Vagina (tissue), 2 donors: ENCODE measurements around the gene PTPN1. TPM values are rescaled to one million over a fixed set of nuclear protein-coding genes. Genes with fewer than 3 reads are reported as not detected.

ENCODE experiments used
- DNase-seq, 2 donors: peaks; one replicate each; pipeline ENCODE4 v3.0.0-alpha.2; 2017; ENCODE audit errors: extremely low spot score in 2 of 2
- H3K27ac ChIP-seq: fragments of 200-600 bp; sonication (generic); one replicate; pipeline ENCODE4 v1.5.1; 2019
- H3K27me3 ChIP-seq: fragments of 200-600 bp; sonication (generic); one replicate; pipeline ENCODE4 v1.5.1; 2019
- H3K36me3 ChIP-seq, 2 donors: fragments of 200-600 bp; sonication (generic); one replicate each; pipeline ENCODE4 v1.5.1; 2017 to 2019
- H3K4me1 ChIP-seq: fragments of 200-600 bp; sonication (generic); one replicate; pipeline ENCODE4 v1.5.1; 2019
- H3K4me3 ChIP-seq, 2 donors: fragments of 200-600 bp; sonication (generic); 1 replicate in 1 of 2; 2 replicates in 1 of 2; pipeline ENCODE4 v1.5.1; 2016 to 2019
- H3K9me3 ChIP-seq: fragments of 200-600 bp; sonication (generic); one replicate; pipeline ENCODE4 v1.5.1; 2019
- POLR2A ChIP-seq, 2 donors: fragments of 450-650 bp; IDR thresholded peaks; one replicate each; pipeline ENCODE4 v1.6.1; 2017; ENCODE audit warnings: antibody characterized with exemption in 2 of 2, mild to moderate bottlenecking in 2 of 2, moderate library complexity in 2 of 2
- POLR2AphosphoS5 ChIP-seq, 2 donors: sonication (generic); formaldehyde crosslinking; IDR thresholded peaks; one replicate each; pipeline ENCODE4 v1.9.0; 2017; ENCODE audit warnings: antibody characterized with exemption in 2 of 2, mild to moderate bottlenecking in 2 of 2, low read depth in 1 of 2; ENCODE audit not compliant: insufficient read depth in 1 of 2
- intact Hi-C: fragments of 100-400 bp; cut with DNase I; formaldehyde crosslinking; loops from one replicate; pipeline ENCODE4 v1.15.1; 2023
- total RNA-seq: library from RNA; depleted of rRNA; stranded (reverse); fragments of >200 nt; gene quantifications from one replicate; pipeline ENCODE4 v1.2.3, GENCODE V29; 2016
- TF ChIP-seq, protein P1 (sequence below), 3 experiments: fragments of 450-650 bp in 2 of 3; fragments of 200-600 bp in 1 of 3; sonication (generic) in 1 of 3; IDR thresholded peaks; one replicate each; pipeline ENCODE4 v1.5.1; 2017 to 2019; ENCODE audit warnings: antibody characterized with exemption in 3 of 3, mild to moderate bottlenecking in 2 of 3, moderate library complexity in 2 of 3

Gene PTPN1
- total RNA-seq, 1 donor from 2014 or later: 25.3 TPM

DNA sequence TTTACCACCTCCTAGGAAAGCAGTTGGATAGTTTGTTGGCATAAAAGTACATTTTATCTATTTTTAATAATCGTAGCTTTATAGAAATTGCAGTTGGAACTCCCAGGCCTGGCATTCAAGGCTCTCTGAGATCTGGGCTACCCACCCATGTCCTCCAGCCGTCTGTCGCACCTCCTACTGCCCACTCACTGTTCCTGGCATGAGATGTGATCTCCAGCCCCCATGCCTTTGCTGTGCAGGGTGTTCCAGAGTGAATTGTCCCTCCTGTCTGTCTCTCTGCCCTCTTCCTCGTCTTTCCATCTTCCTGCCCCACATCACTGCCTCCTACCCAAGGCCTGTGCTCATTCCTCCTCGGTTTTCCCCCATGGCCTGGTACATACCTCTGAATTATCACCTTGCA is 50.7 kb downstream of the PTPN1 start:
- Histone ChIP-seq H3K4me3 (no peak overlapping the region), H3K4me1 (peaks cover 52% of the 10 kb centered on the region), H3K36me3 (peaks cover 0 to 3% of the 10 kb centered on the region in 2 donors), H3K27me3 (no peaks in the 10 kb centered on the region), H3K9me3 (no peaks in the 10 kb centered on the region), H3K27ac (peak overlapping the region; percentile 79)
- intact Hi-C loops: no loop called here
- DNase-seq: no peak
- no peak for TF ChIP-seq POLR2A (IDR thresholded peaks at IDR 0.05)
- TF ChIP-seq POLR2AphosphoS5 (IDR thresholded peaks at IDR 0.05; ENCODE audit: insufficient read depth in 1 of 2, low read depth in 1 of 2): no peak
- TF ChIP-seq, protein P1, sequence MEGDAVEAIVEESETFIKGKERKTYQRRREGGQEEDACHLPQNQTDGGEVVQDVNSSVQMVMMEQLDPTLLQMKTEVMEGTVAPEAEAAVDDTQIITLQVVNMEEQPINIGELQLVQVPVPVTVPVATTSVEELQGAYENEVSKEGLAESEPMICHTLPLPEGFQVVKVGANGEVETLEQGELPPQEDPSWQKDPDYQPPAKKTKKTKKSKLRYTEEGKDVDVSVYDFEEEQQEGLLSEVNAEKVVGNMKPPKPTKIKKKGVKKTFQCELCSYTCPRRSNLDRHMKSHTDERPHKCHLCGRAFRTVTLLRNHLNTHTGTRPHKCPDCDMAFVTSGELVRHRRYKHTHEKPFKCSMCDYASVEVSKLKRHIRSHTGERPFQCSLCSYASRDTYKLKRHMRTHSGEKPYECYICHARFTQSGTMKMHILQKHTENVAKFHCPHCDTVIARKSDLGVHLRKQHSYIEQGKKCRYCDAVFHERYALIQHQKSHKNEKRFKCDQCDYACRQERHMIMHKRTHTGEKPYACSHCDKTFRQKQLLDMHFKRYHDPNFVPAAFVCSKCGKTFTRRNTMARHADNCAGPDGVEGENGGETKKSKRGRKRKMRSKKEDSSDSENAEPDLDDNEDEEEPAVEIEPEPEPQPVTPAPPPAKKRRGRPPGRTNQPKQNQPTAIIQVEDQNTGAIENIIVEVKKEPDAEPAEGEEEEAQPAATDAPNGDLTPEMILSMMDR (IDR thresholded peaks at IDR 0.05): no peak

DNA sequence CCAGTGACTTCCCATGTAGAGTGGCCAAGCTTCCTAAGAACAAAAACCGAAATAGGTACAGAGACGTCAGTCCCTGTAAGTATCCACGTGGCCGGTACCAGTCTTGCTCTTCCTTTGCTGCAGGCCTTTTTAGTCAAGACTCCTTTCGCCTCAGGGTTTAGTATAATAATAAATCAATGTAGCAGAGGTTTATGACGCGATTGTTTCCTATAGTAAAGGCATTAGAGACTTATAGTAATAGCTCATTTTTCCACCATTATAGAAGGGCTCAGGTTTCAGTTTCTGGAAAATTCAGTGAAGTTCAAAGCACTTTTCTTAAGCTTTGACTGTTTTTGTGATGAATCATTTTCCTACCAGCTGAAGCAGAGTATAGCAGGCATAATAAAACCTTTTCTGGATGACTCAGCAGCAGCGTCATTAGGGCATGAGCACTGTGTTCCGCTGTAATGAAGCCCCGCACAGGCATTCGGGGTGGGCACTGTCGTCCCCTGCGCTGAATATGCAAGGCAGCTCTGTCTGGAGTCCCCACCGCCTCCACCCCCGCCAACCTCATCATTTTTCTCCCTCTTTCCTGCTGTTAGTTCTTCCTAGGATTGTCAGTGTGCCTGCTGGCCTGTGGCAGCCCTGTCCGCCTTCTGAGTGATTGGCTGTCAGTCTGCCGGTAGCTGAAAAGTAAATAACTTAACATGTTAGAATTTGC is 51.3 kb downstream of the PTPN1 start:
- H3K4me3 ChIP-seq: no peak overlapping the region
- intact Hi-C loops: no loop called here
- peaks cover 0 to 3% of the 10 kb centered on the region in 2 donors for H3K36me3 ChIP-seq
- TF ChIP-seq POLR2A (IDR thresholded peaks at IDR 0.05) (no peak), POLR2AphosphoS5 (IDR thresholded peaks at IDR 0.05; ENCODE audit: insufficient read depth in 1 of 2, low read depth in 1 of 2) (peak; percentile 69 to 92)
- no peaks in the 10 kb centered on the region for H3K9me3 ChIP-seq
- peak overlapping the region; percentile 79 for H3K27ac ChIP-seq
- peaks cover 57% of the 10 kb centered on the region for H3K4me1 ChIP-seq
- no peak for DNase-seq
- H3K27me3 ChIP-seq: no peaks in the 10 kb centered on the region

DNA sequence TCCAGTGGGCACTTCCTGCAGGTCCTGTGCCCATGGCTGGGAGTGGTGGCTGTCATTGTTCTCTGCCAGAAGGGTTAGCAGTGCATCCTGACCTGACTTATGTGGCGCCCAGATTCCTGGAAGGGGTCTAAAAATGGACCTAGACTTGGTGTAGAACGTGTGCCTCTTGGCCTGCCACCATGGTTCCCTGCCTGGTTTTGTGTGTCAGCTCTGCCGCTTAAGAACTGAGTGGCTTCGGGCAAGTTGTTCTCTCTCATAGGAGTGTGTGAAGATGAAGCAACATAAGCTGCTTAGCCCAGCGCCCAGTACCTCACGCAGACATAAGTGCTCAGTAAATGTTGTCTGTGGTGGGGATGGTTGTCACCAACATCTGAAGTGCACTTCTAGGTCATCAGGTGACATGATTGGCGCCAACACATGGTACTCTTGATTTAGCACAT is 52.1 kb downstream of the PTPN1 start:
- no peaks in the 10 kb centered on the region for H3K9me3 ChIP-seq
- H3K36me3 ChIP-seq: peaks cover 0 to 3% of the 10 kb centered on the region in 2 donors
- peaks cover 57% of the 10 kb centered on the region for H3K4me1 ChIP-seq
- no peaks in the 10 kb centered on the region for H3K27me3 ChIP-seq
- DNase-seq: no peak
- intact Hi-C loops: no loop called here
- H3K27ac ChIP-seq: peak overlapping the region; percentile 79
- H3K4me3 ChIP-seq: no peak overlapping the region
- TF ChIP-seq, protein P1 (IDR thresholded peaks at IDR 0.05): no peak
- TF ChIP-seq POLR2AphosphoS5 (IDR thresholded peaks at IDR 0.05; ENCODE audit: insufficient read depth in 1 of 2, low read depth in 1 of 2) (no peak), POLR2A (IDR thresholded peaks at IDR 0.05) (no peak)

DNA sequence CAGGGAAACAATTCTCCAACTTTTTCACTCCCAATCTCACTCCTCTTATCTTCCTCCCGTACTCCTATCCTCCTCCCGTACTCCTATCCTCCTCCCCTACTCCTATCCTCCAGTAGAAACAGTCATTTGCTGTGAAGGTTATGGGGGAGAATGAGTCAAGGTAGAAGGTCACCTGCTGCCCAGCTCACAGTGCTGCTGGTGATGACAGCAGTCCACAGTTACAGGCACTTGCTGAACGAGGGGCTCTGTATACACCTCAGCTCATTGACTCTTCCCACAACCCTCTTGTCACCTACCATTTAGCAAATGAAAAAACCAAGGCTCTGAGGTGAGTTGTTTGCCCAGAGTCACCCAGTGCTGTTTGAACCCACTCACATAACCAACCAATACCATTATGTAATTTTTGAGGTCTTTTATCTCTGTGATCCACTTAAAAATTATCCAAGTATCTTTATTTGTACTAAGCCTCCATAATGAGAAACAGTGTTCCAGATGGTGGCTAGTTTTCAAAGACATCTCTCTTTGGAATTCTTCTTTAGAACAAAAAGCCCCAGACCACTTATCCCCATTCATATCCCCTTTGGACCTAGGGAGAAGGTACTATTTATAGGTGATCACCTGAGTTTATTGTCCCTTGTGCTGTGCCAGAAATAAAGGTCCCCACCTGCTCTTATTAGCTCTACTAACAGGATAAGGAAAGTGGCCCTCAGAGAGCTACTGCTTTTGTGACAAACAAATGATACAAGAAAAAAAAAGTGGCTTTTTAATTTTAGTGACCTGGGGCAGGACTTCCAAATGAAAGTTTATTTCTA is 53.2 kb downstream of the PTPN1 start:
- peaks cover 57% of the 10 kb centered on the region for H3K4me1 ChIP-seq
- H3K4me3 ChIP-seq: no peak overlapping the region
- no peak for DNase-seq
- peaks cover 0 to 3% of the 10 kb centered on the region in 2 donors for H3K36me3 ChIP-seq
- H3K27ac ChIP-seq: peak overlapping the region; percentile 43
- H3K27me3 ChIP-seq: no peaks in the 10 kb centered on the region
- TF ChIP-seq POLR2AphosphoS5 (IDR thresholded peaks at IDR 0.05; ENCODE audit: insufficient read depth in 1 of 2, low read depth in 1 of 2) (no peak), POLR2A (IDR thresholded peaks at IDR 0.05) (no peak)
- TF ChIP-seq, protein P1 (IDR thresholded peaks at IDR 0.05): no peak
- intact Hi-C loops: no loop called here
- H3K9me3 ChIP-seq: no peaks in the 10 kb centered on the region

DNA sequence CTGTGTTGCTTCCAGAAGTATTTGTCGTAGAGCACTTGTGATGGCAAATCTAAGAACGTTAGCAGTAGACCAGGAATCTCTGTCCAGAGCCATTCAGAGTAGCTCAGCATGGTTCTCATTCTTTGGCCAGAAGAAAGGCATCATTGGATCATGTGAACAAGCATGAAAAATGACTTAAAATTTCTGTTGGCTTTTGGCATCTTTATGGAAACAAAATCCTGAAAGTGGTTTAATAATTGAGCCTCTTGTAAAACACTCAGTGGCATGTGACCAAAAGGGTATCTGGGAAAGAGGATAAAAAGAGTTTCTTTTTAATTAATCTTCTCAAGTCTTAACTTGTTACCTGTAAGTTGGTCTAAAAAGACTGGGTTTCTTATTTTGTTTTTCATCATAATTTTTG is 55.2 kb downstream of the PTPN1 start:
- Histone ChIP-seq H3K27me3 (no peaks in the 10 kb centered on the region), H3K4me3 (no peak overlapping the region), H3K9me3 (no peaks in the 10 kb centered on the region), H3K4me1 (peaks cover 50% of the 10 kb centered on the region), H3K27ac (peak overlapping the region; percentile 43), H3K36me3 (peaks cover 0 to 15% of the 10 kb centered on the region in 2 donors)
- intact Hi-C loops: no loop called here
- TF ChIP-seq POLR2A (IDR thresholded peaks at IDR 0.05) (no peak), POLR2AphosphoS5 (IDR thresholded peaks at IDR 0.05; ENCODE audit: insufficient read depth in 1 of 2, low read depth in 1 of 2) (no peak)
- TF ChIP-seq, protein P1 (IDR thresholded peaks at IDR 0.05): no peak
- no peak for DNase-seq
